Activated T-cell treated with anti-CD3 and anti-CD28 coated beads, Interleukin-2, amount 50 U/mL, for 24 hours (primary cell): ENCODE measurements around the gene HSD11B1.

Experiments used
- DNase-seq: peaks from one replicate; pipeline ENCODE4 v3.0.0-alpha.2; 2020
- H3K27ac Mint-ChIP-seq: 2 replicates; pipeline ENCODE4 v1.8.0; 2020; ENCODE audit warnings: mild to moderate bottlenecking, mixed read lengths
- H3K27me3 Mint-ChIP-seq: 2 replicates; pipeline ENCODE4 v1.8.0; 2020; ENCODE audit warnings: mixed read lengths
- H3K36me3 Mint-ChIP-seq: 2 replicates; pipeline ENCODE4 v1.8.0; 2020; ENCODE audit warnings: low read depth, mixed read lengths
- H3K4me1 Mint-ChIP-seq: 2 replicates; pipeline ENCODE4 v1.8.0; 2020; ENCODE audit warnings: low read depth, mixed read lengths
- H3K4me3 Mint-ChIP-seq: 2 replicates; pipeline ENCODE4 v1.8.0; 2020; ENCODE audit warnings: mild to moderate bottlenecking, moderate library complexity, mixed read lengths
- H3K9me3 Mint-ChIP-seq: 2 replicates; pipeline ENCODE4 v1.8.0; 2020; ENCODE audit warnings: mixed read lengths

The HSD11B1 gene

DNA sequence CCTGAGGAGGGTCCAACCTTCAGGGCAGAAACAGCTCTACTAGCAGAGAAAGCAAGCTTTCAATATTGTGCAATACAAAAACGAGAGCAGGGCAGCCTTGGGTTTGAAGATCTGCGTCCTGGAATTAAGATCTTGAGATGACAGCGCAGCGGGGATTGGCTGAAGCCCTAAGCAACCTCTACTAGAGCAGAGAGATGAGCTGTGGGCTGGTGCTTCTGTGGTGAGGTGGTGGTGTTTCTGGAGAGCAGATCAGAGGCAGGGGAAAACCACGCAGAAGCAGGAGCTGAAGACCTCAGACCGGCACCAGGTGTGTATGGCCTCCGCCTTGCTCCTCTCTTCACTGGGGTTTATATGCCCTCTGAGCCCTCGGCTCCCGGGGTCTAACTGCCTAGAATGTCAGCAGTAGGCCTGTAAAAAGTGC, 63.7 kb downstream of the HSD11B1 start:
- H3K27me3 Mint-ChIP-seq = no peaks in the 10 kb centered on the region
- peaks cover 49% of the 10 kb centered on the region for H3K4me1 Mint-ChIP-seq
- no peak overlapping the region for H3K4me3 Mint-ChIP-seq
- peaks cover 16% of the 10 kb centered on the region for H3K36me3 Mint-ChIP-seq
- peak; percentile 81 for DNase-seq
- no peaks in the 10 kb centered on the region for H3K9me3 Mint-ChIP-seq
- H3K27ac Mint-ChIP-seq = no peak overlapping the region

DNA sequence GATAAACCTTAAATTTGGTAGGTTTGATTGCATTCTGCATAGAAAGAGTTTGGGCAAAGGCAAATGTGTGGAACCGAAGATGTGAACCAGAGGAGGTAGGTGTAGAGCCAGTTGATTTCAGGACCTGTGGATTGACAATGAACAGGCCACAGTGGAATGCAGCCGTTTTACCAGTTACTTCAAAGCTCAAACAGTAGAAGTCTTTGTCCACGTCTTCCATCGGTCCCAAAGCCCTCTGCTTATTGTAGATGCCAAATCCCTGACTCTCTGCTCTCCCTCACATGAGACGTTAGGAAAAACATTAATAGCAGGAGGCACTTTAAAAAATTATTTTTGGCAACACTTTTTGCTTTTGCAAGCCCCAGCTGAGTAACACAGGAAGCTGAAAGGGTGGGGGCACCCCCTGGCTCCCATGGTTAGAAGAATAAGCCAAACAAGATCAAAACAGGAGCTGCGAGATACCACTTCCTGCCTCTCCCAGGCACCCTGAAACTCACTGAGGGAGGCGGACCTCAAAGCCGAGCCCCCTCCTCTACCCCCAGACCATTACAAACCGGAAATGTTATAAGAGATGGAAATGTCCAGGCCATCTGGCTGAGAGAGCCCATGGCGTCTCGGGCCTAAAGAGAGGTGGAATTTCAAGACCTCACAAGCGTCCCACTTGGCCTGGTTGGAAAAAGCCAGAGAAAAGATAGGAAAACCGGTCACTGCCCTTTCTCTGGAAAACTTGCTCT, 64.7 kb downstream of the HSD11B1 start:
- H3K27me3 Mint-ChIP-seq = no peaks in the 10 kb centered on the region
- H3K9me3 Mint-ChIP-seq = no peaks in the 10 kb centered on the region
- peaks cover 41% of the 10 kb centered on the region for H3K4me1 Mint-ChIP-seq
- peak; percentile 79 for DNase-seq
- no peak overlapping the region for H3K27ac Mint-ChIP-seq
- no peak overlapping the region for H3K4me3 Mint-ChIP-seq
- H3K36me3 Mint-ChIP-seq = peaks cover 6% of the 10 kb centered on the region

DNA sequence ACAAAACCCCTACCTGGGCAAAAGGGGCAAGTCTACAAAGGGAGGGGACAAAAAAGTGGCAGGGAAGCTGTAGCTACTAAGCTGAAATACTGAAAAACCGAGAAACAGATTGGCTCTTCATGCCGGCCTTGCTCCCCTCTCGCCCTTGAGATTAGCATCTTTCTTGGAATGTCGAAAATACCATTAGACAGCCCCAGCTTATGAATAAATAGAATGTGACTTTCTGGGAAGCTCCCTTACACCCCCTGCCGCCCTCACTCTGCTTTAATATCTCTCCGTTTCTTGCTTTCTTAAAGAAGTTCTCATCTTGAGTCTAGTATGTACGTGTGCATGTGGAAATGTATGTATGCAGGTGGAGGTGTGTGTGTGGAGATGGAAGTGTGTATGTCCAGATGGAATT, 65.3 kb downstream of the HSD11B1 start:
- H3K4me3 Mint-ChIP-seq = no peak overlapping the region
- no peak for DNase-seq
- H3K9me3 Mint-ChIP-seq = no peaks in the 10 kb centered on the region
- no peaks in the 10 kb centered on the region for H3K27me3 Mint-ChIP-seq
- H3K36me3 Mint-ChIP-seq = peaks cover 1% of the 10 kb centered on the region
- H3K4me1 Mint-ChIP-seq = peaks cover 39% of the 10 kb centered on the region
- no peak overlapping the region for H3K27ac Mint-ChIP-seq

DNA sequence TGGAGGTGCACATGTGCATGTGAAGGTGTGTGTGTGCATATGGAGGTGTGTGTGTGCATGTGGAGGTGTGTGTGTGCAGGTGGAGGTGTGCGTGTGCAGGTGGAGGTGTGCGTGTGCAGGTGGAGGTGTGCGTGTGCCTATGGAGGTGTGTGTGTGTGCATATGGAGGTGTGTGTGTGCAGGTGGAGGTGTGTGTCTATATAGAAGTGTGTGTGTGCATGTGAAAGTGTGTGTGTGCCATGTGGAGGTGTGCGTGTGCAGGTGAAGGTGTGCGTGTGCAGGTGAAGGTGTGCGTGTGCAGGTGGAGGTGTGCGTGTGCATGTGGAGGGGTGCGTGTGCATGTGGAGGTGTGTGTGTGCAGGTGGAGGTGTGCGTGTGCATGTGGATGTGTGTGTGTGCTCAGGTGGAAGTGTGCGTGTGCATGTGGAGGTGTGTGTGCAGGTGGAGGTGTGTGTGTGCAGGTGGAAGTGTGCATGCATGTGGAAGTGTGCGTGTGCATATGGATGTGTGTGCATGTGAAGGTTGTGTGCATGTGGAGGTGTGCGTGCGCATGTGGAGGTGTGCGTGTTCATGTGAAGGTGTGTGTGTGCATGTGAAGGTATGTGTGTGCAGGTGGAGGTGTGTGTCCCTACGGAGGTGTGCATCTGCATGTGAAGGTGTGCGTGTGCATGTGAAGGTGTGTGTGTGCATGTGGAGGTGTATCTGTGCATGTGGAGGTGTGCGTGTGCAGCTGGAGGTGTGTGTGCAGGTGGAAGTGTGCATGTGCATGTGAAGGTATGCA, 66.2 kb downstream of the HSD11B1 start:
- H3K4me3 Mint-ChIP-seq = no peak overlapping the region
- H3K27ac Mint-ChIP-seq = no peak overlapping the region

DNA sequence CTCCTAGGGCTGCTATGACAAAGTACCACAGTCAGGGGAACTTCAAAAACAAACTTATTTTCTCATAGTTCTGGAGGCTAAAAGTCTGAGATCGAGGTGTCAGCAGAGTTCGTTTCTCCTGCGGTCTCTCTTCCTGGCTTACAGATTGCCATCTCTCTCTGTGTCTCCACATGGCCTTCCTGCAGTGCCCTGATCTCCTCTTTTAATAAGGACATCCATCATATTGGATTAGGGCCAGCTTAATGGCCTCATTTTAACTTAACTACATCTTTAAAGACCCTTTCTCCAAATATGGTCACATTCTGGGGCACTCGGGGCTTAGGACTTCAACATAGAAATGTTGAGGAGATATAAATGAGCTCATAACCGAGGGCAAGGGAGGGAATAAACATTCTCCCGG, 67.5 kb downstream of the HSD11B1 start:
- H3K4me3 Mint-ChIP-seq = no peak overlapping the region
- peaks cover 27% of the 10 kb centered on the region for H3K4me1 Mint-ChIP-seq
- H3K27me3 Mint-ChIP-seq = no peaks in the 10 kb centered on the region
- DNase-seq = no peak
- no peaks in the 10 kb centered on the region for H3K36me3 Mint-ChIP-seq
- no peak overlapping the region for H3K27ac Mint-ChIP-seq
- H3K9me3 Mint-ChIP-seq = no peaks in the 10 kb centered on the region

More for the DNA sequence above, 66.2 kb downstream of the HSD11B1 start:
- H3K27me3 Mint-ChIP-seq = no peaks in the 10 kb centered on the region
- no peaks in the 10 kb centered on the region for H3K9me3 Mint-ChIP-seq
- DNase-seq = no peak
- peaks cover 33% of the 10 kb centered on the region for H3K4me1 Mint-ChIP-seq
- no peaks in the 10 kb centered on the region for H3K36me3 Mint-ChIP-seq

DNA sequence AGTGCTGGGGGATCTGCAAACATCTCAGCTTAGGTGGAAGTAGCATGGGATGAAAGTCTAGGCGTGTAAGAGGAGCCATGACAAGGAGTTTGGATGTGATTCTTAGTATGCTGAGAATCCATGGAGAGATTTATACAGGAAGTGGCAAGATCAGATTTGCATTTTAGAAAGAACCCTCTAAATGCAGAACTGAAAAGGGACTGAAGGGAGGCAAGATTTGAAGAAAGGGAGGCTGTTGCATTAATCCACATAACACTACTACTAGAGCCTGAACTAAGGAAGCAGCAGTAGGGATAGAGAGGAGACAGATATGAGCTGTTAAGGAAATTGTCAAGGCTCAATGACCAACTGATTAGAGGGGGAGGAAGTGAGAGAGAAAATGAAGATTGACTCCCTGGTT, 69.9 kb downstream of the HSD11B1 start:
- Mint-ChIP-seq H3K9me3 (no peaks in the 10 kb centered on the region), H3K4me1 (peaks cover 21% of the 10 kb centered on the region), H3K27me3 (no peaks in the 10 kb centered on the region), H3K27ac (peak overlapping the region; percentile 63), H3K36me3 (no peaks in the 10 kb centered on the region), H3K4me3 (no peak overlapping the region)
- no peak for DNase-seq

DNA sequence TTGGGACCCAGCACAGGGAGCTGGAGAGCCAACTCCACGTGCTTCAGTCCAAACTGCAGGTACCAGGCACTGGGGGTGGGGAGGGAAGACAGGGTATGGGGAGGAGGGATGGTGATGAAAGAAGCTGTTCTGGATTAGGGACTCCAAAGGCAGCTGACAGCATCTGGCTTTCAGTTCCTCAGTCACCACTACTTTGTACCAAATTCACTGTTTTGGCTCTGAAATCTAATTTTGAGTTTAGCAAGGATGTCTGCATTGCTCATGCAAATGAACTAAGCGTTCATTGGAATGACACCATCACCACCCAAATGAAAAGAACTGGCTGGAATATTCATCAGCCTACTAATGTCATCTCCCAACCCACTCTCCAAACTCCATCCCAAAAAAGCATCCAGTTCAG, 71.0 kb downstream of the HSD11B1 start:
- no peak for DNase-seq
- Mint-ChIP-seq H3K36me3 (no peaks in the 10 kb centered on the region), H3K27me3 (no peaks in the 10 kb centered on the region), H3K9me3 (no peaks in the 10 kb centered on the region), H3K4me1 (peaks cover 26% of the 10 kb centered on the region), H3K4me3 (no peak overlapping the region), H3K27ac (peak overlapping the region; percentile 63)

DNA sequence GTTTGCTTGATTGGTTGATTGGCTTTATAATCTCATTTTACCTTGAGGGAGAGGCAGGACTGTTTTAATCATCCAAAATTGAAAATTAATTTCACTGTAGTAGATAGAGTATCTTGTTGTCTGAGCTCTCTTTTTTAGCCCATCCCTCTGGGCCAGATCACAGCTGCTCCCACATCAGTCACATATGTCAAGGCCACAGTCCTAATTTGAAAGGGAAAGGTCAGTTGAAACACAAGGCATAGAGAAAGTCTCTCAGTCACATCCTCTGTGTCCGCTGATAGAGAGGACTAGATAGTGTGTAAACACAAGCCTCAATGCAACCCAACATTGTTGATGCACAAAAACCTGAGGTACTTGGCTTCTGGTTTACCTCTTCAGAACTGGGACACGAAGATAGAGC, 72.9 kb downstream of the HSD11B1 start:
- no peak overlapping the region for H3K4me3 Mint-ChIP-seq
- no peaks in the 10 kb centered on the region for H3K9me3 Mint-ChIP-seq
- DNase-seq = no peak
- no peaks in the 10 kb centered on the region for H3K27me3 Mint-ChIP-seq
- peaks cover 8% of the 10 kb centered on the region for H3K36me3 Mint-ChIP-seq
- peaks cover 33% of the 10 kb centered on the region for H3K4me1 Mint-ChIP-seq
- H3K27ac Mint-ChIP-seq = peak overlapping the region; percentile 76

DNA sequence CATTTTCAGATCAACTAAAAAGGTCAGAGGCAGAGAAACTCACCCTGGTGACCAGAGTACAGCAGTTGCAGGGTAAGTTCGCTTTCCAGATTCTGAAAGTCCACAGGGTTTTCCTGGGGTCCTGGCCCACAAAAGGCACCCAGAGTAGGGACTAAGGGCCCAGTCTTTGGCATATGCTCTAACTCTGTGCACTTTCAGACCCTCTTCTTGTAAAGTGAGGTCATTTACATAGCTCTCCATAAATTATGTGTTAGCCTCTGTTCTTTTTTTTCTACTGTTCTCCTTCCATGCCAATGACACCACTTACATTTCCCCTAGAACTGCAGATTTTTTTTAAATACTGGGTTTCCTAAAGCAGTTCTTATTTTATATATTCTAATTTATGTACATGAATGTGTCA, 73.5 kb downstream of the HSD11B1 start:
- H3K4me1 Mint-ChIP-seq = peaks cover 38% of the 10 kb centered on the region
- DNase-seq = no peak
- H3K36me3 Mint-ChIP-seq = peaks cover 13% of the 10 kb centered on the region
- peak overlapping the region; percentile 76 for H3K27ac Mint-ChIP-seq
- H3K27me3 Mint-ChIP-seq = no peaks in the 10 kb centered on the region
- H3K4me3 Mint-ChIP-seq = no peak overlapping the region
- no peaks in the 10 kb centered on the region for H3K9me3 Mint-ChIP-seq

DNA sequence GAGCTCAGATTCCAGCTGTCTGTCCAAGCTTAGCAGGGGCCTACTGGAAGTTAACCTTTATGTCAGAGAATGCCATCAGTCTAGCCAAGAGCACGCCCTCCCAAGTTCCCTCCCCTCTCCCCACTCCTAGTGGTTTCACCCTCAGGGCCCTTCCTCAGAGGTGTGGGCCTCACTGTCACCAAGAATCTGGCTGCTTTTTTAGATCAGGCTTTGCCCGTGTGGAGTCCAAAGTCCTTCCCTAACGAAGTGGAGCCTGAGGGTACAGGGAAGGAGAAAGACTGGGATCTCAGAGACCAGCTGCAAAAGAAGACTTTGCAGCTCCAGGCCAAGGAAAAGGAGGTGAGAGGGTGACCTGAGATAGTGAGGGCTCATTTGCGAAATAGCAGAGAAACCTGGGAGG, 75.6 kb downstream of the HSD11B1 start:
- Mint-ChIP-seq H3K4me3 (no peak overlapping the region), H3K27ac (peak overlapping the region; percentile 67), H3K36me3 (peaks cover 29% of the 10 kb centered on the region), H3K9me3 (peaks cover 2% of the 10 kb centered on the region), H3K27me3 (no peaks in the 10 kb centered on the region), H3K4me1 (peaks cover 58% of the 10 kb centered on the region)
- no peak for DNase-seq

DNA sequence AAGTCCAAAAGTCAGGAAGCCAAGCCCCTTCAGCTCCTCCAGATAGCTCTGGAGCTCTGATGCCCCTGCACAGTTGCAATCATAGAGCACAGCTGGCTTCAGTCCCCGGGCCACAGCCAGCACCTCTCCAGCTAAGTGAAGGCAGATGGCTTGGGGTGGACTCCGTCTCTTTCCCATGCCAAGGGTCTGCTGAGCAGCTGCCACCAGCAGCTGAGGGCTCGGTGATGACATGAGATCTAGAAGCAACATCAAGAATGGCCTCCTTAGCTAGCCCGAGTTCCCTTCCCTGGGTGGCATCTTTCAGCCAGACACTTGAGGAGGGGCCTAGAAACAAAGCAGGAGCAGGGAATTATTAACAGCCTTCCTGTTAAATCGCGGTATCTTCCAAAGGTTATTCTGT, 78.7 kb downstream of the HSD11B1 start:
- Mint-ChIP-seq H3K4me3 (peak overlapping the region; percentile 95), H3K36me3 (peaks cover 29% of the 10 kb centered on the region), H3K27me3 (no peaks in the 10 kb centered on the region), H3K27ac (peak overlapping the region; percentile 99), H3K9me3 (peaks cover 2% of the 10 kb centered on the region), H3K4me1 (peaks cover 46% of the 10 kb centered on the region)
- no peak for DNase-seq
